Fibroblast of skin of right biceps (primary cell): Measurements from ENCODE around the gene CDKN1B.

Experiments
- DNase-seq: peaks from one replicate; pipeline ENCODE4 v3.0.0-alpha.2; 2013

The CDKN1B gene

DNA sequence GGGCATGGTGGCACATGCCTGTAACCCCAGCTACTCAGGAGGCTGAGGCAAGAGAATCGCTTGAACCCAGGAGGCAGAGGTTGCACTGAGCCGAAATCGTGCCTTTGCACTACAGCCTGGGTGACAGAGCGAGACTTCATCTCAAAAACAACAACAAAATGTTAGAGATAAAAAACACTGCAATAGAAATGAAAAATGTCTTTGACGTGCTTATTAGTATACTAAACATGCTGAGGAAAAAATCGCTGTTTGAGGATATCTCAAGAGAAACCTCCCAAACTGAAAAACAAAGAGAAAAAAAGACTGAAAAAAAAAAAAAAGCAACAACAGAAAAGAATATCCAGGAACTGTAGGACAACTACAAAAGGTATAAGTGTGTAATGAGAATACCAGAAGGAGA, 53.1 kb downstream of the CDKN1B start:
- no peak for DNase-seq
